ENCODE measurements around the gene TRAK1.
"Not testable (repeated sequence)": the region's sequence is repeated elsewhere in the genome, so short reads cannot be mapped to it uniquely, and the experiment has no call there.

TRAK1 gene

GRCh38 chr3:42096796-42097565 is 5.8 kb downstream of the TRAK1 start:
- no peak for DNase-seq (ENCODE audit: low read depth in 2 of 2)

GRCh38 chr3:42097566-42097946 is 6.4 kb downstream of the TRAK1 start:
- no peak for DNase-seq (ENCODE audit: low read depth in 2 of 2)

- no peak for DNase-seq (ENCODE audit: low read depth in 2 of 2)
Observed at GRCh38 chr3:42098171-42098570, 7.0 kb downstream of the TRAK1 start.

- no peak for DNase-seq (ENCODE audit: low read depth in 2 of 2)
Observed at GRCh38 chr3:42099020-42099765, 8.0 kb downstream of the TRAK1 start.

- no peak for DNase-seq (ENCODE audit: low read depth in 2 of 2)
Observed at GRCh38 chr3:42101048-42101447, 9.9 kb downstream of the TRAK1 start.

- DNase-seq (ENCODE audit: low read depth in 2 of 2): no peak
Observed at GRCh38 chr3:42101481-42101880, 10.3 kb downstream of the TRAK1 start.

- no peak for DNase-seq (ENCODE audit: low read depth in 2 of 2)
Observed at GRCh38 chr3:42102571-42102970, 11.4 kb downstream of the TRAK1 start.

GRCh38 chr3:42103921-42104665 is 12.9 kb downstream of the TRAK1 start:
- not testable (repeated sequence) for DNase-seq (ENCODE audit: low read depth in 2 of 2)

- not testable (repeated sequence) for DNase-seq (ENCODE audit: low read depth in 2 of 2)
Observed at GRCh38 chr3:42105994-42106393, 14.8 kb downstream of the TRAK1 start.

- DNase-seq (ENCODE audit: low read depth in 2 of 2): no peak
Observed at GRCh38 chr3:42106646-42107045, 15.5 kb downstream of the TRAK1 start.

GRCh38 chr3:42110631-42111030 is 19.5 kb downstream of the TRAK1 start:
- DNase-seq (ENCODE audit: low read depth in 2 of 2): no peak

- DNase-seq (ENCODE audit: low read depth in 2 of 2): no peak
Observed at GRCh38 chr3:42114130-42114725, 23.1 kb downstream of the TRAK1 start.

- DNase-seq (ENCODE audit: low read depth in 2 of 2): no peak
Observed at GRCh38 chr3:42115215-42115614, 24.1 kb downstream of the TRAK1 start.

- no peak for DNase-seq (ENCODE audit: low read depth in 2 of 2)
Observed at GRCh38 chr3:42115946-42116345, 24.8 kb downstream of the TRAK1 start.

GRCh38 chr3:42116466-42116865 is 25.3 kb downstream of the TRAK1 start:
- no peak for DNase-seq (ENCODE audit: low read depth in 2 of 2)

- no peak for DNase-seq (ENCODE audit: low read depth in 2 of 2)
Observed at GRCh38 chr3:42117175-42118008, 26.2 kb downstream of the TRAK1 start.

- DNase-seq (ENCODE audit: low read depth in 2 of 2): no peak
Observed at GRCh38 chr3:42118762-42119361, 27.7 kb downstream of the TRAK1 start.

GRCh38 chr3:42119561-42120355 is 28.6 kb downstream of the TRAK1 start:
- no peak for DNase-seq (ENCODE audit: low read depth in 2 of 2)

GRCh38 chr3:42120866-42121265 is 29.7 kb downstream of the TRAK1 start:
- DNase-seq (ENCODE audit: low read depth in 2 of 2): no peak
